Measurements from ENCODE around the gene MUCL3.

DNA sequence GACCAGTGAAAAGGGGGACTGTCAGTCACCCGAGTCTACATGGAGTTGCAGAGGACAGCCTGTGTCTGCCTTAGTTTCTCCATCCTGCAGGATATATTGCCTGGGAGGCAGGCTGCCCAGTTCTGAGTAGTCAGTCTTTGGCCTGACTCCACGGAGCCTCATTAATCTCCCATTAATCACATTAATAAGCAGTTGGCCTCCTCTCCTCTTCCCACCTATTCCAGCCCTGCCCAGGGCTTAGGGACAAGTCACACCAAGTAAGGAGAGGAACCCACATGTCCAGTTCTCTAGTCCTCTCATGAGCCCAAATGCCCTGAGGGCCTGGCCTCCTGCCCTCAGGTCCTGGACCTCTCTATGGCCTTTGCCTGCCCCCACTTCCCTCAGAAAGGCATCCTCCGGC, 1.3 kb upstream of the MUCL3 start:
- no peak for TF ChIP-seq POLR2A (IDR thresholded peaks at IDR 0.05)
- TF ChIP-seq, protein P1, sequence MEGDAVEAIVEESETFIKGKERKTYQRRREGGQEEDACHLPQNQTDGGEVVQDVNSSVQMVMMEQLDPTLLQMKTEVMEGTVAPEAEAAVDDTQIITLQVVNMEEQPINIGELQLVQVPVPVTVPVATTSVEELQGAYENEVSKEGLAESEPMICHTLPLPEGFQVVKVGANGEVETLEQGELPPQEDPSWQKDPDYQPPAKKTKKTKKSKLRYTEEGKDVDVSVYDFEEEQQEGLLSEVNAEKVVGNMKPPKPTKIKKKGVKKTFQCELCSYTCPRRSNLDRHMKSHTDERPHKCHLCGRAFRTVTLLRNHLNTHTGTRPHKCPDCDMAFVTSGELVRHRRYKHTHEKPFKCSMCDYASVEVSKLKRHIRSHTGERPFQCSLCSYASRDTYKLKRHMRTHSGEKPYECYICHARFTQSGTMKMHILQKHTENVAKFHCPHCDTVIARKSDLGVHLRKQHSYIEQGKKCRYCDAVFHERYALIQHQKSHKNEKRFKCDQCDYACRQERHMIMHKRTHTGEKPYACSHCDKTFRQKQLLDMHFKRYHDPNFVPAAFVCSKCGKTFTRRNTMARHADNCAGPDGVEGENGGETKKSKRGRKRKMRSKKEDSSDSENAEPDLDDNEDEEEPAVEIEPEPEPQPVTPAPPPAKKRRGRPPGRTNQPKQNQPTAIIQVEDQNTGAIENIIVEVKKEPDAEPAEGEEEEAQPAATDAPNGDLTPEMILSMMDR (IDR thresholded peaks at IDR 0.05 in 4 of 5, conservative IDR thresholded peaks at IDR 0.05 in 1 of 5) = no peak
